Measurements from ENCODE around the gene DOCK4. TPM values are rescaled to one million over a fixed set of nuclear protein-coding genes. Genes with fewer than 3 reads are reported as not detected.

DOCK4 gene
- total RNA-seq, 3 donors from 2014 or later, result 31.7 to 43.3 (median 41.9) TPM

GRCh38 chr7:111803015-111803758, 403.0 kb downstream of the DOCK4 start:
- DNase-seq (ENCODE audit: low spot score in 2 of 2), result no peak
- H3K27ac ChIP-seq, result no peak overlapping the region
- H3K27me3 ChIP-seq, result no peaks in the 10 kb centered on the region
- H3K4me1 ChIP-seq, result no peaks in the 10 kb centered on the region
- H3K36me3 ChIP-seq, result peaks cover 4% of the 10 kb centered on the region
- H3K9me3 ChIP-seq, result peaks cover 19 to 38% of the 10 kb centered on the region in 2 donors
- H3K4me3 ChIP-seq, result no peak overlapping the region
- intact Hi-C loops (cut with DNase I; ENCODE audit: low total_unique reads), result no loop called here
- TF ChIP-seq POLR2AphosphoS5 (IDR thresholded peaks at IDR 0.05) (no peak), CTCF (IDR thresholded peaks at IDR 0.05) (no peak), POLR2A (IDR thresholded peaks at IDR 0.05) (no peak)

GRCh38 chr7:111802194-111802772, 403.9 kb downstream of the DOCK4 start:
- Histone ChIP-seq H3K27ac (no peak overlapping the region), H3K36me3 (no peaks in the 10 kb centered on the region), H3K27me3 (no peaks in the 10 kb centered on the region), H3K9me3 (peaks cover 28 to 47% of the 10 kb centered on the region in 2 donors), H3K4me3 (no peak overlapping the region), H3K4me1 (no peaks in the 10 kb centered on the region)
- intact Hi-C loops (cut with DNase I; ENCODE audit: low total_unique reads), result no loop called here
- DNase-seq (ENCODE audit: low spot score in 2 of 2), result no peak
- no peak for TF ChIP-seq CTCF (IDR thresholded peaks at IDR 0.05)
- no peak for TF ChIP-seq POLR2AphosphoS5 (IDR thresholded peaks at IDR 0.05)

- Histone ChIP-seq H3K4me3 (no peak overlapping the region), H3K27ac (no peak overlapping the region), H3K9me3 (peaks cover 38 to 57% of the 10 kb centered on the region in 2 donors), H3K36me3 (no peaks in the 10 kb centered on the region), H3K4me1 (no peaks in the 10 kb centered on the region), H3K27me3 (no peaks in the 10 kb centered on the region)
- intact Hi-C loops (cut with DNase I; ENCODE audit: low total_unique reads), result no loop called here
- DNase-seq (ENCODE audit: low spot score in 2 of 2), result no peak
- no peak for TF ChIP-seq CTCF (IDR thresholded peaks at IDR 0.05)
- no peak for TF ChIP-seq POLR2AphosphoS5 (IDR thresholded peaks at IDR 0.05)
- no peak for TF ChIP-seq POLR2A (IDR thresholded peaks at IDR 0.05)
Measured at GRCh38 chr7:111801277-111801676, 404.9 kb downstream of the DOCK4 start.

- H3K27me3 ChIP-seq, result no peaks in the 10 kb centered on the region
- intact Hi-C loops (cut with DNase I; ENCODE audit: low total_unique reads), result no loop called here
- H3K9me3 ChIP-seq, result peaks cover 48 to 75% of the 10 kb centered on the region in 2 donors
- no peaks in the 10 kb centered on the region for H3K4me1 ChIP-seq
- no peak for DNase-seq (ENCODE audit: low spot score in 2 of 2)
- TF ChIP-seq POLR2AphosphoS5 (IDR thresholded peaks at IDR 0.05), result no peak
- TF ChIP-seq POLR2A (IDR thresholded peaks at IDR 0.05), result no peak
- TF ChIP-seq CTCF (IDR thresholded peaks at IDR 0.05), result no peak
- H3K36me3 ChIP-seq, result no peaks in the 10 kb centered on the region
- H3K27ac ChIP-seq, result no peak overlapping the region
- H3K4me3 ChIP-seq, result no peak overlapping the region
Measured at GRCh38 chr7:111796671-111797070, 409.5 kb downstream of the DOCK4 start.

- Histone ChIP-seq H3K4me1 (no peaks in the 10 kb centered on the region), H3K36me3 (no peaks in the 10 kb centered on the region), H3K27me3 (no peaks in the 10 kb centered on the region), H3K27ac (no peak overlapping the region), H3K4me3 (no peak overlapping the region), H3K9me3 (peaks cover 0 to 13% of the 10 kb centered on the region in 2 donors)
- no peak for DNase-seq (ENCODE audit: low spot score in 2 of 2)
- TF ChIP-seq CTCF (IDR thresholded peaks at IDR 0.05), result no peak
- no peak for TF ChIP-seq POLR2A (IDR thresholded peaks at IDR 0.05)
- TF ChIP-seq POLR2AphosphoS5 (IDR thresholded peaks at IDR 0.05), result no peak
- intact Hi-C loops (cut with DNase I; ENCODE audit: low total_unique reads), result no loop called here
Measured at GRCh38 chr7:111789870-111790269, 416.3 kb downstream of the DOCK4 start.
